MCF 10A (cell line): ENCODE data around the gene HEPHL1. TPM values are rescaled to one million over a fixed set of nuclear protein-coding genes. Genes with fewer than 3 reads are reported as not detected.

Source experiments
- BruUV-seq: library from RNA; stranded (reverse); fragments of 400-500 nt; replicated peaks from 2 replicates; lab custom pipeline; 2021; lab: Mats Ljungman, UMichigan
- CTCF ChIA-PET: fragments of 300-600 bp; sonication (Branson Sonifier 250); formaldehyde crosslinking; extraction: SDS; loops from one replicate; lab custom pipeline; 2021; ENCODE audit warnings: antibody characterized with exemption, inconsistent platforms; lab: Yijun Ruan, JAX
- POLR2A ChIA-PET: fragments of 300-600, 350-650 bp; sonication (Branson Sonifier 250); formaldehyde crosslinking; extraction: SDS; loops from one replicate; lab custom pipeline; 2020; ENCODE audit warnings: antibody characterized with exemption, inconsistent platforms; lab: Yijun Ruan, JAX
- DNase-seq: peaks from one replicate; pipeline ENCODE4 v3.0.0-alpha.2; 2018; ENCODE audit not compliant: unreplicated experiment
- H3K27ac Mint-ChIP-seq: one replicate; pipeline ENCODE4 v1.8.0; 2022; ENCODE audit warnings: mild to moderate bottlenecking, low read depth, mixed read lengths; ENCODE audit not compliant: unreplicated experiment
- H3K27me3 Mint-ChIP-seq: one replicate; pipeline ENCODE4 v1.8.0; 2022; ENCODE audit warnings: mixed read lengths; ENCODE audit not compliant: insufficient read depth, unreplicated experiment
- H3K36me3 Mint-ChIP-seq: one replicate; pipeline ENCODE4 v1.8.0; 2022; ENCODE audit warnings: mild to moderate bottlenecking, moderate library complexity, mixed read lengths; ENCODE audit not compliant: insufficient read depth, unreplicated experiment
- H3K4me1 Mint-ChIP-seq: one replicate; pipeline ENCODE4 v1.8.0; 2022; ENCODE audit warnings: mixed read lengths; ENCODE audit not compliant: insufficient read depth, unreplicated experiment
- H3K4me3 Mint-ChIP-seq: one replicate; pipeline ENCODE4 v1.8.0; 2022; ENCODE audit warnings: mild to moderate bottlenecking, moderate library complexity, mixed read lengths; ENCODE audit not compliant: unreplicated experiment
- H3K9me3 Mint-ChIP-seq: one replicate; pipeline ENCODE4 v1.8.0; 2022; ENCODE audit warnings: mixed read lengths; ENCODE audit not compliant: unreplicated experiment
- CTCF ChIP-seq: fragments of 200-600 bp; IDR thresholded peaks from one replicate; pipeline ENCODE4 v1.8.0; 2022; ENCODE audit warnings: antibody characterized with exemption, mild to moderate bottlenecking; ENCODE audit not compliant: unreplicated experiment
- intact Hi-C: fragments of 100-400 bp; cut with micrococcal nuclease; formaldehyde crosslinking; loops from 2 replicates; pipeline ENCODE4 v1.14.1; 2022
- total RNA-seq: library from RNA; stranded (reverse); gene quantifications from 2 replicates; pipeline ENCODE4 v1.2.3, GENCODE V29; 2022

The HEPHL1 gene
- total RNA-seq, 1 experiment from 2014 or later, result not detected

GRCh38 chr11:94089341-94089740 lies 68.2 kb downstream of the HEPHL1 start:
- Mint-ChIP-seq H3K36me3 (no peaks in the 10 kb centered on the region), H3K9me3 (no peaks in the 10 kb centered on the region), H3K4me1 (no peaks in the 10 kb centered on the region), H3K27ac (no peak overlapping the region), H3K27me3 (peaks cover 28% of the 10 kb centered on the region), H3K4me3 (no peak overlapping the region)
- ChIA-PET CTCF (no interaction called here), POLR2A (no interaction called here)
- BruUV-seq, result no TSS peak
- DNase-seq, result no peak
- intact Hi-C loops, result no loop called here
- TF ChIP-seq CTCF, result no peak

- no peak for DNase-seq
- ChIA-PET CTCF (no interaction called here), POLR2A (no interaction called here)
- H3K27me3 Mint-ChIP-seq, result peaks cover 26% of the 10 kb centered on the region
- BruUV-seq, result no TSS peak
- intact Hi-C loops, result no loop called here
- no peaks in the 10 kb centered on the region for H3K9me3 Mint-ChIP-seq
- no peak overlapping the region for H3K27ac Mint-ChIP-seq
- TF ChIP-seq CTCF, result no peak
- no peak overlapping the region for H3K4me3 Mint-ChIP-seq
- no peaks in the 10 kb centered on the region for H3K4me1 Mint-ChIP-seq
- no peaks in the 10 kb centered on the region for H3K36me3 Mint-ChIP-seq
These were observed 69.2 kb downstream of the HEPHL1 start for GRCh38 chr11:94090401-94090800.

GRCh38 chr11:94091091-94091490 lies 69.9 kb downstream of the HEPHL1 start:
- Mint-ChIP-seq H3K27ac (no peak overlapping the region), H3K4me3 (no peak overlapping the region), H3K36me3 (no peaks in the 10 kb centered on the region), H3K27me3 (peaks cover 25% of the 10 kb centered on the region), H3K4me1 (no peaks in the 10 kb centered on the region), H3K9me3 (no peaks in the 10 kb centered on the region)
- TF ChIP-seq CTCF, result no peak
- no peak for DNase-seq
- ChIA-PET POLR2A (no interaction called here), CTCF (no interaction called here)
- intact Hi-C loops, result no loop called here
- no TSS peak for BruUV-seq

GRCh38 chr11:94100253-94100652 lies 79.1 kb downstream of the HEPHL1 start:
- no peak overlapping the region for H3K4me3 Mint-ChIP-seq
- no peaks in the 10 kb centered on the region for H3K36me3 Mint-ChIP-seq
- intact Hi-C loops, result no loop called here
- ChIA-PET POLR2A (no interaction called here), CTCF (no interaction called here)
- H3K9me3 Mint-ChIP-seq, result no peaks in the 10 kb centered on the region
- H3K4me1 Mint-ChIP-seq, result no peaks in the 10 kb centered on the region
- no peak for TF ChIP-seq CTCF
- peaks cover 36% of the 10 kb centered on the region for H3K27me3 Mint-ChIP-seq
- no TSS peak for BruUV-seq
- no peak overlapping the region for H3K27ac Mint-ChIP-seq
- DNase-seq, result peak; percentile 42
